Measurements from ENCODE around the gene MCF2L. TPM values are rescaled to one million over a fixed set of nuclear protein-coding genes. Genes with fewer than 3 reads are reported as not detected.

The MCF2L gene
- total RNA-seq, 4 donors from 2014 or later = 62.1 to 186 (median 91.3) TPM

- Histone ChIP-seq H3K27ac (peak overlapping the region; percentile 21 to 48 (median 24)), H3K27me3 (no peaks in the 10 kb centered on the region), H3K4me3 (no peak overlapping the region), H3K4me1 (peaks cover 0 to 10% (median 0%) of the 10 kb centered on the region in 4 donors), H3K9me3 (no peaks in the 10 kb centered on the region), H3K36me3 (no peaks in the 10 kb centered on the region)
- DNase-seq = no peak
- TF ChIP-seq, protein P1, sequence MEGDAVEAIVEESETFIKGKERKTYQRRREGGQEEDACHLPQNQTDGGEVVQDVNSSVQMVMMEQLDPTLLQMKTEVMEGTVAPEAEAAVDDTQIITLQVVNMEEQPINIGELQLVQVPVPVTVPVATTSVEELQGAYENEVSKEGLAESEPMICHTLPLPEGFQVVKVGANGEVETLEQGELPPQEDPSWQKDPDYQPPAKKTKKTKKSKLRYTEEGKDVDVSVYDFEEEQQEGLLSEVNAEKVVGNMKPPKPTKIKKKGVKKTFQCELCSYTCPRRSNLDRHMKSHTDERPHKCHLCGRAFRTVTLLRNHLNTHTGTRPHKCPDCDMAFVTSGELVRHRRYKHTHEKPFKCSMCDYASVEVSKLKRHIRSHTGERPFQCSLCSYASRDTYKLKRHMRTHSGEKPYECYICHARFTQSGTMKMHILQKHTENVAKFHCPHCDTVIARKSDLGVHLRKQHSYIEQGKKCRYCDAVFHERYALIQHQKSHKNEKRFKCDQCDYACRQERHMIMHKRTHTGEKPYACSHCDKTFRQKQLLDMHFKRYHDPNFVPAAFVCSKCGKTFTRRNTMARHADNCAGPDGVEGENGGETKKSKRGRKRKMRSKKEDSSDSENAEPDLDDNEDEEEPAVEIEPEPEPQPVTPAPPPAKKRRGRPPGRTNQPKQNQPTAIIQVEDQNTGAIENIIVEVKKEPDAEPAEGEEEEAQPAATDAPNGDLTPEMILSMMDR (IDR thresholded peaks at IDR 0.05) = no peak
- peak in 2 of 3 donors; percentile 39 to 54 for TF ChIP-seq POLR2AphosphoS5 (IDR thresholded peaks at IDR 0.05)
- TF ChIP-seq EP300 (IDR thresholded peaks at IDR 0.05; ENCODE audit: low read depth) = no peak
- TF ChIP-seq POLR2A (IDR thresholded peaks at IDR 0.05) = peak; percentile 10
- in situ Hi-C loops (cut with MboI; ENCODE audit: low pct_ligation_motif_present in 1 of 4, low pct_unique_long_range_greater_than_20kb in 1 of 4, low sequenced_read_pairs in 3 of 4) (no loop called here), intact Hi-C loops (cut with DNase I; ENCODE audit: low total_unique reads) (no loop called here)
- 73 to 75% methylated on average over 4 to 25 of the region's 25 CpGs for WGBS, 2 donors (ENCODE audit: low coverage in 1 of 2)
These were observed 9.8 kb downstream of the MCF2L start for GRCh38 chr13:112978561-112979405.

GRCh38 chr13:112979406-112979902, 10.4 kb downstream of the MCF2L start:
- peaks cover 0 to 10% (median 1%) of the 10 kb centered on the region in 4 donors for H3K4me1 ChIP-seq
- in situ Hi-C loops (cut with MboI; ENCODE audit: low pct_ligation_motif_present in 1 of 4, low pct_unique_long_range_greater_than_20kb in 1 of 4, low sequenced_read_pairs in 3 of 4) (no loop called here), intact Hi-C loops (cut with DNase I; ENCODE audit: low total_unique reads) (no loop called here)
- H3K27ac ChIP-seq = peak overlapping the region in 3 of 4 donors; percentile 23 to 48 (median 26)
- H3K36me3 ChIP-seq = no peaks in the 10 kb centered on the region
- no peaks in the 10 kb centered on the region for H3K27me3 ChIP-seq
- 85% methylated on average over 24 of the region's 24 CpGs; no CpG with 5 or more reads in 1 of the 2 donors for WGBS, 2 donors (ENCODE audit: low coverage in 1 of 2)
- H3K4me3 ChIP-seq = peak overlapping the region in 2 of 4 donors; percentile 2 to 16
- no peak for DNase-seq
- TF ChIP-seq EP300 (IDR thresholded peaks at IDR 0.05; ENCODE audit: low read depth) = no peak
- no peak for TF ChIP-seq POLR2AphosphoS5 (IDR thresholded peaks at IDR 0.05)
- TF ChIP-seq POLR2A (IDR thresholded peaks at IDR 0.05) = no peak
- TF ChIP-seq, protein P1 (IDR thresholded peaks at IDR 0.05) = no peak
- H3K9me3 ChIP-seq = no peaks in the 10 kb centered on the region

DNA sequence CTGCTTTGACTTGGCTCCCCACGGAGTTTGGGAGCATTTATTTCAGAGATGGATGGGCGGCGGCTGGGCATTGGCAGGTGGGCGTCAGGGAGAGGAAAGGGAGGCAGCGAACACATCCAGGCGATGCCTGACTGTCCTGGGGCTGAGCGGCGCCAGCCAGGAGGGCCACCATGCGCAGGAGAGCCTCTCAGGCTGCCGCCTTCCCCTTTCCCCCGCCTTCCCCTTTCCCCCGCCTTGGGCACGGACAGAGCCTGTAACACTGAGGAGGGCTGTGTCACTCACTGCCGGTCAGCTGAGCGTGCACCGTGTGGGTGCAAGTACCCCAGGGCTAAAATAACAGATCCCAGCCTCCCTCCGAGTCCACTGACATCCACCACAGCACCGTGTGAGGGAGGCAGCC, 11.4 kb downstream of the MCF2L start:
- DNase-seq = no peak
- no peaks in the 10 kb centered on the region for H3K9me3 ChIP-seq
- peaks cover 0 to 11% (median 7%) of the 10 kb centered on the region in 4 donors for H3K4me1 ChIP-seq
- H3K27ac ChIP-seq = peak overlapping the region in 1 of 4 donors; percentile 8
- H3K27me3 ChIP-seq = no peaks in the 10 kb centered on the region
- 56% methylated on average over 18 of the region's 18 CpGs; no CpG with 5 or more reads in 1 of the 2 donors for WGBS, 2 donors (ENCODE audit: low coverage in 1 of 2)
- H3K4me3 ChIP-seq = no peak overlapping the region
- H3K36me3 ChIP-seq = no peaks in the 10 kb centered on the region
- no peak for TF ChIP-seq POLR2A (IDR thresholded peaks at IDR 0.05)
- TF ChIP-seq POLR2AphosphoS5 (IDR thresholded peaks at IDR 0.05) = no peak
- no peak for TF ChIP-seq EP300 (IDR thresholded peaks at IDR 0.05; ENCODE audit: low read depth)
- TF ChIP-seq, protein P1 (IDR thresholded peaks at IDR 0.05) = no peak
- in situ Hi-C loops (cut with MboI; ENCODE audit: low pct_ligation_motif_present in 1 of 4, low pct_unique_long_range_greater_than_20kb in 1 of 4, low sequenced_read_pairs in 3 of 4) (no loop called here), intact Hi-C loops (cut with DNase I; ENCODE audit: low total_unique reads) (no loop called here)

DNA sequence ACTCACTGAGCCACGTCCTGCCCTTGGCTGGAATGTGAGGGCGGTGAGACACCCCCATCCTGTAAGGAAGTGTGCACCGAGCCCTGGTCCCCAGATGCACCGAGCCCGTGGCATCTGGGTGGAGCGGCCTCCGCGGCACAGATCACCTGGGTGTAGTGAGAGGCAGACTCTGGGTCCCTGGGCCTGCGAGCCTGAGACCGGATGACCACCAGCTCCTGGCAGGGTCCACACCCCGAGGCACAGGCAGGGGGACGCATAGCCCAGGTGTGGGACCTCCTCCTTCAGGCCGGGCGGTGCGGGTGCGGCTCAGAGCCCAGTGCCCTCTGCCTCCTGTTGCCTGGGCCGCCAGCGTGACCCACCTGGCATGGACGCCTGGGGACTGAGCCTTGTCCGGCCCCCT, 12.4 kb downstream of the MCF2L start:
- DNase-seq = no peak
- WGBS, 2 donors (ENCODE audit: low coverage in 1 of 2) = 75% methylated on average over 11 of the region's 20 CpGs; no CpG with 5 or more reads in 1 of the 2 donors
- Histone ChIP-seq H3K27me3 (no peaks in the 10 kb centered on the region), H3K27ac (no peak overlapping the region), H3K4me3 (no peak overlapping the region), H3K9me3 (no peaks in the 10 kb centered on the region), H3K4me1 (peaks cover 0 to 16% (median 12%) of the 10 kb centered on the region in 4 donors), H3K36me3 (no peaks in the 10 kb centered on the region)
- intact Hi-C loops (cut with DNase I; ENCODE audit: low total_unique reads) (no loop called here), in situ Hi-C loops (cut with MboI; ENCODE audit: low pct_ligation_motif_present in 1 of 4, low pct_unique_long_range_greater_than_20kb in 1 of 4, low sequenced_read_pairs in 3 of 4) (no loop called here)
- TF ChIP-seq, protein P1 (IDR thresholded peaks at IDR 0.05) = no peak
- TF ChIP-seq POLR2AphosphoS5 (IDR thresholded peaks at IDR 0.05) (no peak), POLR2A (IDR thresholded peaks at IDR 0.05) (no peak), EP300 (IDR thresholded peaks at IDR 0.05; ENCODE audit: low read depth) (no peak)

Measured in transverse colon (tissue), 4 donors.